H1 (cell line): ENCODE results near the gene BAHD1. TPM values are rescaled to one million over a fixed set of nuclear protein-coding genes. Genes with fewer than 3 reads are reported as not detected.

Source experiments
- CTCF ChIA-PET: fragments of 300-600 bp; sonication (Branson Sonifier 250); formaldehyde crosslinking; loops from one replicate; lab custom pipeline; 2021; ENCODE audit not compliant: partially characterized antibody; lab: Charles Lee
- POLR2A ChIA-PET: fragments of 300-600 bp; sonication (Branson Sonifier 250); formaldehyde crosslinking; loops from one replicate; lab custom pipeline; 2021; ENCODE audit warnings: inconsistent platforms; ENCODE audit not compliant: partially characterized antibody; lab: Charles Lee
- DNase-seq, 2 experiments: peaks; one replicate each; pipeline versions ENCODE4 v3.0.0 to v3.0.0-alpha.2; 2010 to 2022; ENCODE audit warnings: low spot score in 2 of 2, low read depth in 1 of 2, mixed read lengths in 1 of 2
- FAIRE-seq: peaks from 2 replicates; lab custom pipeline; 2011; peaks lifted over from hg19 to GRCh38; lab: Jason Lieb, UNC
- H2AFZ ChIP-seq: 2 replicates; pipeline ENCODE4 v1.8.1; 2012; ENCODE audit warnings: low read length, inconsistent platforms
- H2AK5ac ChIP-seq: 2 replicates; pipeline ENCODE4 v1.6.1; 2013; ENCODE audit warnings: low read depth, low read length
- H2BK120ac ChIP-seq: replicated peaks from 2 replicates; pipeline ENCODE3; 2013; ENCODE audit warnings: low read depth, low read length, inconsistent platforms
- H2BK12ac ChIP-seq: 2 replicates; pipeline ENCODE4 v1.6.1; 2013; ENCODE audit warnings: low read depth, low read length
- H2BK15ac ChIP-seq: 2 replicates; pipeline ENCODE4 v1.6.1; 2013; ENCODE audit warnings: low read length
- H2BK20ac ChIP-seq: 2 replicates; pipeline ENCODE4 v1.6.1; 2013; ENCODE audit warnings: low read length
- H2BK5ac ChIP-seq: 2 replicates; pipeline ENCODE4 v1.6.1; 2013; ENCODE audit warnings: low read depth, low read length
- H3K14ac ChIP-seq: 2 replicates; pipeline ENCODE4 v1.6.1; 2013; ENCODE audit warnings: inconsistent platforms; ENCODE audit not compliant: insufficient read length
- H3K18ac ChIP-seq: 2 replicates; pipeline ENCODE4 v1.6.1; 2013; ENCODE audit warnings: low read length; ENCODE audit errors: extremely low read depth
- H3K23ac ChIP-seq: 2 replicates; pipeline ENCODE4 v1.6.1; 2013; ENCODE audit warnings: inconsistent platforms; ENCODE audit not compliant: insufficient read length
- H3K23me2 ChIP-seq: 2 replicates; pipeline ENCODE4 v1.6.1; 2013; ENCODE audit warnings: low read depth, low read length
- H3K27ac ChIP-seq: 2 replicates; pipeline ENCODE4 v1.6.1; 2011; ENCODE audit warnings: low read depth, low read length, inconsistent platforms
- H3K27me3 ChIP-seq, 4 experiments: replicated peaks in 1 of 4; 1 replicate in 1 of 4; 2 replicates in 3 of 4; pipeline versions ENCODE4 v1.6.1 to v1.8.1; 2011 to 2013; ENCODE audit warnings: low read length in 3 of 4, mild to moderate bottlenecking in 3 of 4, inconsistent platforms in 2 of 4, mixed read lengths in 2 of 4, moderate library complexity in 1 of 4; ENCODE audit not compliant: control insufficient read depth in 3 of 4, insufficient read depth in 3 of 4; ENCODE audit errors: extremely low read depth in 1 of 4
- H3K36me3 ChIP-seq, 4 experiments: 2 replicates each; pipeline versions ENCODE4 v1.6.1 to v1.8.1; 2011 to 2013; ENCODE audit warnings: mild to moderate bottlenecking in 4 of 4, low read length in 3 of 4, moderate library complexity in 2 of 4, control low read depth in 1 of 4, inconsistent platforms in 1 of 4; ENCODE audit not compliant: insufficient read depth in 4 of 4, control insufficient read depth in 2 of 4
- H3K4ac ChIP-seq: replicated peaks from 2 replicates; pipeline ENCODE3; 2013; ENCODE audit warnings: low read length, low read depth, mixed read lengths, inconsistent platforms; ENCODE audit not compliant: insufficient read length
- H3K4me1 ChIP-seq, 4 experiments: replicated peaks in 1 of 4; 1 replicate in 1 of 4; 2 replicates in 3 of 4; pipeline versions ENCODE4 v1.6.1 to v1.8.1; 2011 to 2013; ENCODE audit warnings: low read length in 3 of 4, inconsistent platforms in 2 of 4, mixed read lengths in 1 of 4; ENCODE audit not compliant: insufficient read depth in 4 of 4, control insufficient read depth in 3 of 4
- H3K4me2 ChIP-seq, 2 experiments: 2 replicates each; pipeline versions ENCODE4 v1.6.1 to v1.8.1; 2011 to 2013; ENCODE audit warnings: low read depth in 2 of 2, low read length in 2 of 2, control low read depth in 1 of 2, inconsistent platforms in 1 of 2, mild to moderate bottlenecking in 1 of 2; ENCODE audit not compliant: insufficient read depth in 1 of 2
- H3K4me3 ChIP-seq, 4 experiments: fragments of 200-600, 300-600 bp in 1 of 4; sonication (generic), shearing (Covaris generic), sonication (Bioruptor Twin) in 1 of 4; 2 replicates each; pipeline versions ENCODE4 v1.5.1 to v1.8.1; 2011 to 2016; ENCODE audit warnings: low read length in 4 of 4, low read depth in 3 of 4, control low read depth in 2 of 4, inconsistent platforms in 2 of 4, mild to moderate bottlenecking in 2 of 4, mixed read lengths in 1 of 4, moderate library complexity in 1 of 4; ENCODE audit not compliant: insufficient read depth in 2 of 4; ENCODE audit errors: extremely low read depth in 1 of 4
- H3K56ac ChIP-seq: replicated peaks from 2 replicates; pipeline ENCODE3; 2013; ENCODE audit warnings: low read depth, mild to moderate bottlenecking, mixed read lengths, low read length, inconsistent platforms; ENCODE audit not compliant: insufficient read length
- H3K79me1 ChIP-seq: 2 replicates; pipeline ENCODE4 v1.6.1; 2013; ENCODE audit warnings: low read depth, low read length, control low read depth
- H3K79me2 ChIP-seq, 2 experiments: 2 replicates each; pipeline versions ENCODE4 v1.6.1 to v1.8.1; 2012 to 2013; ENCODE audit warnings: low read length in 2 of 2, mild to moderate bottlenecking in 2 of 2, inconsistent platforms in 1 of 2; ENCODE audit not compliant: insufficient read depth in 2 of 2, control insufficient read depth in 1 of 2
- H3K9ac ChIP-seq, 4 experiments: replicated peaks in 1 of 4; 1 replicate in 1 of 4; 2 replicates in 3 of 4; pipeline versions ENCODE4 v1.6.1 to v1.8.1; 2011 to 2013; ENCODE audit warnings: low read depth in 3 of 4, low read length in 3 of 4, control low read depth in 2 of 4, mild to moderate bottlenecking in 2 of 4, moderate library complexity in 2 of 4, inconsistent platforms in 1 of 4; ENCODE audit errors: extremely low read depth in 1 of 4
- H3K9me3 ChIP-seq, 2 experiments: 2 replicates each; pipeline versions ENCODE4 v1.6.1 to v1.8.1; 2012 to 2013; ENCODE audit warnings: mild to moderate bottlenecking in 2 of 2, moderate library complexity in 2 of 2, control low read depth in 1 of 2, inconsistent platforms in 1 of 2, low read depth in 1 of 2, low read length in 1 of 2, mixed read lengths in 1 of 2; ENCODE audit not compliant: insufficient read depth in 2 of 2
- H4K20me1 ChIP-seq, 2 experiments: replicated peaks in 1 of 2; 2 replicates each; pipeline versions ENCODE3 to v1.8.1; 2011 to 2013; ENCODE audit warnings: inconsistent platforms in 2 of 2, low read length in 2 of 2, mild to moderate bottlenecking in 1 of 2; ENCODE audit not compliant: insufficient read depth in 2 of 2, control insufficient read depth in 1 of 2
- H4K5ac ChIP-seq: 2 replicates; pipeline ENCODE4 v1.6.1; 2013; ENCODE audit warnings: low read length, low read depth, mixed read lengths, inconsistent platforms; ENCODE audit not compliant: insufficient read length
- H4K8ac ChIP-seq: 2 replicates; pipeline ENCODE4 v1.8.0; 2013; ENCODE audit warnings: mild to moderate bottlenecking, moderate library complexity, low read length, inconsistent platforms; ENCODE audit not compliant: insufficient read depth; ENCODE audit errors: extremely low read depth
- H4K91ac ChIP-seq: replicated peaks from 2 replicates; pipeline ENCODE3; 2013; ENCODE audit warnings: low read length, mixed read lengths, inconsistent platforms; ENCODE audit not compliant: insufficient read length
- BACH1 ChIP-seq: IDR thresholded peaks from 2 replicates; pipeline ENCODE4 v1.6.1; 2012; ENCODE audit warnings: low read length, improper control_type of control experiment
- CEBPB ChIP-seq: IDR thresholded peaks from 2 replicates; pipeline ENCODE4 v1.6.1; 2012; ENCODE audit warnings: low read depth, low read length
- EGR1 ChIP-seq: IDR thresholded peaks from 2 replicates; pipeline ENCODE4 v1.6.1; 2011; ENCODE audit warnings: low read depth, low read length, borderline replicate concordance
- EP300 ChIP-seq, 2 experiments: IDR thresholded peaks; 1 replicate in 1 of 2; 2 replicates in 1 of 2; pipeline ENCODE4 v1.6.1; 2011 to 2012; ENCODE audit warnings: low read depth in 2 of 2, low read length in 2 of 2, mild to moderate bottlenecking in 2 of 2, borderline replicate concordance in 1 of 2, inconsistent platforms in 1 of 2, moderate library complexity in 1 of 2
- JUND ChIP-seq: IDR thresholded peaks from 2 replicates; pipeline ENCODE4 v1.6.1; 2011; ENCODE audit warnings: mild to moderate bottlenecking, improper control_type of control experiment, low read length
- PHF8 ChIP-seq: fragments of 200-600 bp; sonication (generic); conservative IDR thresholded peaks from 2 replicates; pipeline ENCODE4 v1.7.1; 2012; ENCODE audit warnings: low read depth, mild to moderate bottlenecking, inconsistent platforms, low read length, moderate library complexity
- POLR2A ChIP-seq, 2 experiments: IDR thresholded peaks; 1 replicate in 1 of 2; 2 replicates in 1 of 2; pipeline ENCODE4 v1.6.1; 2011; ENCODE audit warnings: low read depth in 2 of 2, low read length in 2 of 2, mild to moderate bottlenecking in 2 of 2; ENCODE audit errors: control extremely low read depth in 1 of 2
- RFX5 ChIP-seq: IDR thresholded peaks from 2 replicates; pipeline ENCODE4 v1.6.1; 2011; ENCODE audit warnings: low read depth, low read length, improper control_type of control experiment, borderline replicate concordance
- SRF ChIP-seq: IDR thresholded peaks from 2 replicates; pipeline ENCODE4 v1.6.1; 2011; ENCODE audit warnings: mild to moderate bottlenecking, low read depth, low read length, moderate library complexity
- TEAD4 ChIP-seq: IDR thresholded peaks from 2 replicates; pipeline ENCODE4 v1.6.1; 2012; ENCODE audit warnings: low read depth, low read length, inconsistent platforms, mixed read lengths
- WGBS, 2 experiments: shearing (Covaris generic) in 1 of 2; methylation state at CpG; one replicate each; pipeline versions ENCODE4 v1.1.6 to v1.1.7; 2013 to 2015; ENCODE audit warnings: low lambda C conversion rate in 2 of 2, mixed read lengths in 2 of 2, inconsistent platforms in 1 of 2, low coverage in 1 of 2, missing lambda C conversion rate in 1 of 2; ENCODE audit not compliant: insufficient replicate concordance in 2 of 2, insufficient coverage in 1 of 2, insufficient read length in 1 of 2; ENCODE audit errors: extremely low coverage in 1 of 2, missing lambda C conversion rate in 1 of 2; 5-methylcytosine and 5-hydroxymethylcytosine counted together
- polyA plus RNA-seq, 7 experiments: library from polyadenylated mRNA; depleted of rRNA in 3 of 7; stranded (reverse) in 5 of 7; unstranded in 2 of 7; fragments of >200 nt in 5 of 7; fragments of 200-250 nt in 2 of 7; gene quantifications; 1 replicate in 5 of 7; 2 replicates in 1 of 7; 4 replicates in 1 of 7; pipeline versions ENCODE4 v1.2.1 to v1.2.3, GENCODE V29; 2011 to 2013; ENCODE audit warnings: missing spikeins in 2 of 7, mixed read lengths in 2 of 7
- total RNA-seq: library from RNA; stranded (reverse); fragmentation: NEBNext Ultra II Directional; extraction: Animal tissue kit (Norgen Biotek cat#: 25700); gene quantifications from 2 replicates; pipeline ENCODE4 v1.2.1, GENCODE V29; 2021
- TF ChIP-seq, protein P1 (sequence below), 3 experiments: IDR thresholded peaks; 1 replicate in 2 of 3; 2 replicates in 1 of 3; pipeline versions ENCODE4 v1.5.1 to v1.6.1; 2011; ENCODE audit warnings: low read length in 3 of 3, mild to moderate bottlenecking in 3 of 3, inconsistent platforms in 2 of 3, low read depth in 1 of 3, moderate library complexity in 1 of 3; ENCODE audit not compliant: insufficient read depth in 1 of 3; ENCODE audit errors: control extremely low read depth in 1 of 3
- TF ChIP-seq, protein P2 (sequence below): IDR thresholded peaks from 2 replicates; pipeline ENCODE4 v1.6.1; 2012; ENCODE audit warnings: inconsistent platforms

Gene BAHD1
- total and polyA plus RNA-seq, 2 of the 8 experiments (the other 6 are each of a cell fraction or from before 2014, with no cell fraction given): 15.0 to 38.9 TPM

DNA sequence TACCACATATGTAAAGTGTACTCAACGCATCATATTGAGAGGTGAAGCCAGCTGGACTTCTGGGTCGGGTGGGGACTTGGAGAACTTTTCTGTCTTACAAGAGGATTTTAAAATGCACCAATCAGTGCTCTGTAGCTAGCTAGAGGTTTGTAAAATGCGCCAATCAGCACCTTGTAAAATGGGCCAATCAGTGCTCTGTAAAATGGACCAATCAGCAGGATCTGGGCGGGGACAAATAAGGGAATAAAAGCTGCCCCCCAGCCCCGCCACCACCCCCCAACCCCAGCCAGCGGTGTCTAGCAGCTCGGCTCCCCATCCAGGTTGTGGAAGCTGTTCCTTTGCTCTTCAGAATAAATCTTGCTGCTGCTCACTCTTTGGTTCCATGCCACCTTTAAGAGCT lies 41.4 kb upstream of the BAHD1 start:
- Histone ChIP-seq H3K79me2 (no peaks in the 10 kb centered on the region), H4K8ac (no peak overlapping the region), H3K4me1 (no peaks in the 10 kb centered on the region), H4K91ac (no peak overlapping the region), H3K36me3 (no peaks in the 10 kb centered on the region), H2BK12ac (no peak overlapping the region), H3K9ac (no peak overlapping the region), H3K27me3 (no peaks in the 10 kb centered on the region), H3K4me3 (no peak overlapping the region), H2BK5ac (no peak overlapping the region), H2BK20ac (no peak overlapping the region), H3K23me2 (no peaks in the 10 kb centered on the region), H3K27ac (no peak overlapping the region), H2BK120ac (no peak overlapping the region), H3K14ac (no peak overlapping the region), H2AK5ac (no peak overlapping the region), H3K56ac (no peak overlapping the region), H3K18ac (no peak overlapping the region), H3K23ac (no peak overlapping the region), H3K4ac (no peak overlapping the region), H2BK15ac (no peak overlapping the region), H3K9me3 (no peaks in the 10 kb centered on the region), H2AFZ (no peak overlapping the region), H4K5ac (no peak overlapping the region), H4K20me1 (peaks cover 0 to 4% of the 10 kb centered on the region in 2 experiments), H3K79me1 (no peaks in the 10 kb centered on the region), H3K4me2 (no peak overlapping the region)
- DNase-seq (no peak), FAIRE-seq (no peak)
- ChIA-PET POLR2A (interaction anchor here (0.7 to 1.6 kb wide), 3 partner anchors 14 to 26 kb away, joined by 3 to 4 read pairs (median 3); partner anchors contain the start of gene KNSTRN), CTCF (interaction anchor here (1.4 kb wide), 1 partner anchor 63 kb away, joined by 4 read pairs; no protein-coding TSS in a partner anchor)
- WGBS, 2 experiments: 80% methylated on average over 7 of the region's 7 CpGs; no CpG with 5 or more reads in 1 of the 2 experiments
- TF ChIP-seq BACH1 (no peak), POLR2A (IDR thresholded peaks at IDR 0.05; ENCODE audit: control extremely low read depth in 1 of 2, low read depth in 2 of 2, low read length in 2 of 2) (no peak), EGR1 (no peak), PHF8 (no peak), CEBPB (no peak), RFX5 (no peak), JUND (no peak), TEAD4 (no peak), EP300 (IDR thresholded peaks at IDR 0.05; ENCODE audit: borderline replicate concordance in 1 of 2, low read depth in 2 of 2, low read length in 2 of 2) (no peak), SRF (no peak)
- TF ChIP-seq, protein P1, sequence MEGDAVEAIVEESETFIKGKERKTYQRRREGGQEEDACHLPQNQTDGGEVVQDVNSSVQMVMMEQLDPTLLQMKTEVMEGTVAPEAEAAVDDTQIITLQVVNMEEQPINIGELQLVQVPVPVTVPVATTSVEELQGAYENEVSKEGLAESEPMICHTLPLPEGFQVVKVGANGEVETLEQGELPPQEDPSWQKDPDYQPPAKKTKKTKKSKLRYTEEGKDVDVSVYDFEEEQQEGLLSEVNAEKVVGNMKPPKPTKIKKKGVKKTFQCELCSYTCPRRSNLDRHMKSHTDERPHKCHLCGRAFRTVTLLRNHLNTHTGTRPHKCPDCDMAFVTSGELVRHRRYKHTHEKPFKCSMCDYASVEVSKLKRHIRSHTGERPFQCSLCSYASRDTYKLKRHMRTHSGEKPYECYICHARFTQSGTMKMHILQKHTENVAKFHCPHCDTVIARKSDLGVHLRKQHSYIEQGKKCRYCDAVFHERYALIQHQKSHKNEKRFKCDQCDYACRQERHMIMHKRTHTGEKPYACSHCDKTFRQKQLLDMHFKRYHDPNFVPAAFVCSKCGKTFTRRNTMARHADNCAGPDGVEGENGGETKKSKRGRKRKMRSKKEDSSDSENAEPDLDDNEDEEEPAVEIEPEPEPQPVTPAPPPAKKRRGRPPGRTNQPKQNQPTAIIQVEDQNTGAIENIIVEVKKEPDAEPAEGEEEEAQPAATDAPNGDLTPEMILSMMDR (IDR thresholded peaks at IDR 0.05; ENCODE audit: control extremely low read depth in 1 of 3, insufficient read depth in 1 of 3, low read depth in 1 of 3, low read length in 3 of 3): no peak
- TF ChIP-seq, protein P2, sequence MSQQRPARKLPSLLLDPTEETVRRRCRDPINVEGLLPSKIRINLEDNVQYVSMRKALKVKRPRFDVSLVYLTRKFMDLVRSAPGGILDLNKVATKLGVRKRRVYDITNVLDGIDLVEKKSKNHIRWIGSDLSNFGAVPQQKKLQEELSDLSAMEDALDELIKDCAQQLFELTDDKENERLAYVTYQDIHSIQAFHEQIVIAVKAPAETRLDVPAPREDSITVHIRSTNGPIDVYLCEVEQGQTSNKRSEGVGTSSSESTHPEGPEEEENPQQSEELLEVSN: no peak
